Measurements from ENCODE around the gene NR0B1.

- TF ChIP-seq POLR2A (IDR thresholded peaks at IDR 0.05; ENCODE audit: low read depth) (no peak), POLR2AphosphoS5 (IDR thresholded peaks at IDR 0.05) (no peak)
- TF ChIP-seq, protein P1, sequence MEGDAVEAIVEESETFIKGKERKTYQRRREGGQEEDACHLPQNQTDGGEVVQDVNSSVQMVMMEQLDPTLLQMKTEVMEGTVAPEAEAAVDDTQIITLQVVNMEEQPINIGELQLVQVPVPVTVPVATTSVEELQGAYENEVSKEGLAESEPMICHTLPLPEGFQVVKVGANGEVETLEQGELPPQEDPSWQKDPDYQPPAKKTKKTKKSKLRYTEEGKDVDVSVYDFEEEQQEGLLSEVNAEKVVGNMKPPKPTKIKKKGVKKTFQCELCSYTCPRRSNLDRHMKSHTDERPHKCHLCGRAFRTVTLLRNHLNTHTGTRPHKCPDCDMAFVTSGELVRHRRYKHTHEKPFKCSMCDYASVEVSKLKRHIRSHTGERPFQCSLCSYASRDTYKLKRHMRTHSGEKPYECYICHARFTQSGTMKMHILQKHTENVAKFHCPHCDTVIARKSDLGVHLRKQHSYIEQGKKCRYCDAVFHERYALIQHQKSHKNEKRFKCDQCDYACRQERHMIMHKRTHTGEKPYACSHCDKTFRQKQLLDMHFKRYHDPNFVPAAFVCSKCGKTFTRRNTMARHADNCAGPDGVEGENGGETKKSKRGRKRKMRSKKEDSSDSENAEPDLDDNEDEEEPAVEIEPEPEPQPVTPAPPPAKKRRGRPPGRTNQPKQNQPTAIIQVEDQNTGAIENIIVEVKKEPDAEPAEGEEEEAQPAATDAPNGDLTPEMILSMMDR (IDR thresholded peaks at IDR 0.05): no peak
Observed at GRCh38 chrX:30310429-30311206, 1.4 kb upstream of the NR0B1 start.

Data from esophagus muscularis mucosa (tissue), 3 donors.